Spinal cord (tissue), 10 donors: Measurements from ENCODE around the gene FLT1. TPM values are rescaled to one million over a fixed set of nuclear protein-coding genes. Genes with fewer than 3 reads are reported as not detected.
A peak's percentile ranks its signal among the peaks of the same experiment; 100 is the strongest.

Experiments
- DNase-seq, 6 donors: peaks; one replicate each; pipeline versions ENCODE4 v3.0.0 to v3.0.0-alpha.2; 2013 to 2015; ENCODE audit warnings: low spot score in 6 of 6, low read depth in 4 of 6
- H3K27ac ChIP-seq: one replicate; pipeline ENCODE4 v1.5.1; 2013; ENCODE audit warnings: low read depth, low read length, control low read depth
- H3K27me3 ChIP-seq: one replicate; pipeline ENCODE4 v1.6.1; 2013; ENCODE audit warnings: low read length; ENCODE audit not compliant: control insufficient read depth, insufficient read depth
- H3K36me3 ChIP-seq: one replicate; pipeline ENCODE4 v1.6.1; 2013; ENCODE audit warnings: low read length; ENCODE audit not compliant: control insufficient read depth, insufficient read depth
- H3K4me1 ChIP-seq: one replicate; pipeline ENCODE4 v1.6.1; 2013; ENCODE audit warnings: low read length; ENCODE audit not compliant: control insufficient read depth, insufficient read depth
- H3K4me3 ChIP-seq: one replicate; pipeline ENCODE4 v1.5.1; 2013; ENCODE audit warnings: low read depth, low read length, control low read depth
- H3K9me3 ChIP-seq: one replicate; pipeline ENCODE4 v1.6.1; 2013; ENCODE audit warnings: low read length; ENCODE audit not compliant: control insufficient read depth, insufficient read depth
- WGBS: methylation state at CpG from one replicate; pipeline ENCODE4 v1.1.5; 2013; ENCODE audit warnings: missing lambda C conversion rate; ENCODE audit not compliant: insufficient coverage; 5-methylcytosine and 5-hydroxymethylcytosine counted together
- polyA plus RNA-seq, 2 donors: library from polyadenylated mRNA; unstranded; fragments of 120-200 nt; gene quantifications; one replicate each; pipeline ENCODE4 v1.2.1, GENCODE V29; 2013; ENCODE audit not compliant: insufficient read length in 2 of 2
- total RNA-seq, 2 donors: library from RNA; depleted of rRNA in 1 of 2; stranded (reverse); fragments of 120-200 nt in 1 of 2; fragments of >200 nt in 1 of 2; gene quantifications; one replicate each; pipeline versions ENCODE4 v1.2.3 to v1.2.4, GENCODE V29; 2013 to 2014
- donor health status: healthy.

Gene FLT1
- total and polyA plus RNA-seq, 4 donors, result 14.6 to 29.3 (median 23.9) TPM

GRCh38 chr13:28440774-28441504, 54.0 kb downstream of the FLT1 start:
- no peak overlapping the region for H3K27ac ChIP-seq
- H3K4me3 ChIP-seq, result no peak overlapping the region
- 97% methylated on average over 4 of the region's 4 CpGs for WGBS
- H3K9me3 ChIP-seq, result no peaks in the 10 kb centered on the region
- H3K27me3 ChIP-seq, result no peaks in the 10 kb centered on the region
- DNase-seq, result no peak
- no peaks in the 10 kb centered on the region for H3K36me3 ChIP-seq
- no peaks in the 10 kb centered on the region for H3K4me1 ChIP-seq

DNA sequence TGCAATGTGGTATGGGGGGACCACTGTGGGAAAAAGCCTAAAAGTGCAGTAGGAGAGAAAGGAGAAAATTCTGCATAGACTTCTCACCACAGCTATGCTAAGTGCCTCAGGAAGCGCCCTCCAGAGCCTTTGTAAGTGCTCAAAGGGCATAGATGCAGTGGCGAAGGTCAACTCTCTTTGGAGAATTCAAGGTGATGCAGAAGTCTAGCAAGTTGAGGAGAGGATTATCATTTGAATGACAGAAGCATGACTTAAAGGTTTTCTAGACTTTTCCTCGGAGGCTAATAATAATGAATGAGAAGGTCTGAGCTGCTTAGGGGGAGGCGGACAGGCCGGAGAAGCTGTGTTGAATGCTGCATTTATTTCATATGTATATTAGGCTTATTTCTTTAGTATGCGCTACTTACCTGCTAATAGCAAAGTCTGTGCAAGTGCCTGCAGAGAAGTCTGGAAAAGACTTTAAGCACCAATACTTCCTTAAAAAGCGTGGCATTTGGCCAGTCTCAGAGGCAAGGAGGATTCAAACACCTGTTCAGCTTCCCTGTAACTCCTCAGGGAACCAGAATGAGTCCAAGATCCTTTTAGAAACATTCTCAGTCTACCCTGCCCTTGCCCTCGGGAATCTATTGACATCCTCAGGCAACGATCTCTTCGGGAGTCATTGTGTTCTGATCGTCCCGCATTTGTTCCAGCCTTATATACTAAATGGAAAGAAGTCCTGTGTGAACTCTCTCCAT, 56.2 kb downstream of the FLT1 start:
- Histone ChIP-seq H3K9me3 (no peaks in the 10 kb centered on the region), H3K27ac (no peak overlapping the region), H3K27me3 (no peaks in the 10 kb centered on the region), H3K4me3 (no peak overlapping the region), H3K4me1 (no peaks in the 10 kb centered on the region), H3K36me3 (no peaks in the 10 kb centered on the region)
- WGBS, result 63% methylated on average over 4 of the region's 12 CpGs
- DNase-seq, result no peak

- Histone ChIP-seq H3K36me3 (no peaks in the 10 kb centered on the region), H3K9me3 (no peaks in the 10 kb centered on the region), H3K4me3 (no peak overlapping the region), H3K4me1 (no peaks in the 10 kb centered on the region), H3K27me3 (no peaks in the 10 kb centered on the region), H3K27ac (no peak overlapping the region)
- WGBS, result no CpG with 5 or more reads among the region's 8 CpGs
- no peak for DNase-seq
These were observed 56.9 kb downstream of the FLT1 start for GRCh38 chr13:28438067-28438466.

DNA sequence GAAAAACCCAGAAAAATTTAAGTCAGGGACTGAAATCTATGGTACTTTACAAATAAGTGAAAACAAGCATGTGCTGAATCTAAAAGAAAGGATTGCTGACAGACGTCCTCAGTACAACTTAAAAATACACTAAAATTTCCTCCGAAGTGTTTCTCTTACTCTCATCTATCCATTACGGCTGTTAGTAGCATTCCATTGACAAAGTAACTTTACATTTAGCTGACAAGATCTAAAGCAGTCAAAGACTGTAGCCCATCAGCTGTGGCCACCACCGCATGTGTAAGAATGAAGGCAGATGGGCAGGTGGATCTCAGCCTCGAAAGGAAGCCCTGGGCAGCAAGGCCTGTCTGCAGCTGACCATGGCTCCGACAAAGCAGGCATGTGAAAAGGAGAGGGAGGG, 59.0 kb downstream of the FLT1 start:
- H3K27me3 ChIP-seq, result no peaks in the 10 kb centered on the region

GRCh38 chr13:28434926-28435325, 60.0 kb downstream of the FLT1 start:
- 14% methylated on average over 2 of the region's 4 CpGs for WGBS
- no peaks in the 10 kb centered on the region for H3K4me1 ChIP-seq
- no peak overlapping the region for H3K27ac ChIP-seq
- no peaks in the 10 kb centered on the region for H3K27me3 ChIP-seq
- H3K9me3 ChIP-seq, result no peaks in the 10 kb centered on the region
- H3K4me3 ChIP-seq, result no peak overlapping the region
- no peak for DNase-seq
- no peaks in the 10 kb centered on the region for H3K36me3 ChIP-seq

More for the DNA sequence above, 59.0 kb downstream of the FLT1 start:
- Histone ChIP-seq H3K9me3 (no peaks in the 10 kb centered on the region), H3K27ac (no peak overlapping the region), H3K4me1 (no peaks in the 10 kb centered on the region), H3K36me3 (no peaks in the 10 kb centered on the region), H3K4me3 (no peak overlapping the region)
- no peak for DNase-seq
- WGBS, result 71% methylated on average over 3 of the region's 6 CpGs

DNA sequence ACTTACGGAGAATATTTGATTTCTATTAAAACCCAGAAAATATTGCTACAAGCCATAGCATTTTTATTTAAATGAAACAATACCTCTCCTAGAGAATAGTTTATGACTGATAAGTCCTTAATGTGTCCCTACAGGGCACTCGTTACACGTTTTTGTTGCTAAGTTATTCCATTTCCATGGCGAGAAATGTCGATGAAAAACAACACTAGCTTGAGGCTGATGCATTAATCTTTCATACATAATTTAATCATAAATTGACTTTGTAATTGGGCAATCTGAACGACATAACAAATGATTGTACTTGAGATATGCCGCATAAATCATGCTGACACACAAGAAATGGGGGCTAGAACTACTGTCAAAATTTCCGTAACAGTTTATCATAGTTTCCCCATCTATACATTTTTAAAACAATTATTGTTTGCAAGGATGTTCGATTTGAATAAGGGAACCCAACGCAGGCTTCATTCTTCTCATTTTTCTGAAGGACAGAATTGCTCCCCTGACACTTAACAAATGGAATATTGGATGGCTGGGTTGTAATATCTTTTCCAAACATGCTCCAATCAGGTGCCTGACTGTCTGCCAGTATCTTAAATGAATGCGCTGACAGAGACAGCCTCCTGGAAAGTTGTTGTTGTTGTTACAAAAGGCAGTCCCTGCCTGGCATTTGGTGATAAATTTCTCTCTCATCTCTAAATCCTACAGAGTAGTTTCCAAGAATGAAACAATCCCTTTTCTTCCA, 61.9 kb downstream of the FLT1 start:
- Histone ChIP-seq H3K36me3 (no peaks in the 10 kb centered on the region), H3K9me3 (no peaks in the 10 kb centered on the region), H3K27me3 (no peaks in the 10 kb centered on the region), H3K4me1 (no peaks in the 10 kb centered on the region), H3K4me3 (no peak overlapping the region), H3K27ac (no peak overlapping the region)
- WGBS, result no CpG with 5 or more reads among the region's 11 CpGs
- peak in 2 of 6 donors; percentile 24 to 83 for DNase-seq

DNA sequence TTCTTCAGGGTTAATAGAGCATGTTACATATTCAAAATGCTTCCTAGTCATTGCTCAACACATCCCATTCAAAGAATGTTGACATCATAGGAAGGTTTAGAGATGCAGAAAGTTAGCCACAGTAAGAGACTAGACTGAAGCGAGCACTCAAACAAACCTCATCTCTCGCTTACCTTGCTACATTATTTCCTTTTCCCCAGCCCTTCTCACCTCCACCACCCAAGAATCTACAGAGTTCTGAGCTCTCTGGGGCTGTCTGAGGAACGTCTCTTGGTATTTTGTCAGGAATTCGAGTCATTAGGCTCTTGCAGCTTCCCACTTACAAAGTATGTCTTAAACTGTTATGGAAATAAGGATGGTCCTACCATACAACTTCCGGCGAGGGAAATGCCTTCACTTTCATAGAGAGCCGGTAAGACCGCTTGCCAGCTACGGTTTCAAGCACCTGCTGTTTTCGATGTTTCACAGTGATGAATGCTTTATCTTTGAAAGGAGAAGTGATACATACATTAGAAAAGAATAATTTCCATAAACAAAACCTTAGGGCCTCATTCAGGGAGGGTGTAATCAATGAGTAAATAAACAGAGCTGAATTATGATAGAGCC, 65.1 kb downstream of the FLT1 start:
- H3K9me3 ChIP-seq, result no peaks in the 10 kb centered on the region
- no peak for DNase-seq
- WGBS, result 89% methylated on average over 3 of the region's 10 CpGs

DNA sequence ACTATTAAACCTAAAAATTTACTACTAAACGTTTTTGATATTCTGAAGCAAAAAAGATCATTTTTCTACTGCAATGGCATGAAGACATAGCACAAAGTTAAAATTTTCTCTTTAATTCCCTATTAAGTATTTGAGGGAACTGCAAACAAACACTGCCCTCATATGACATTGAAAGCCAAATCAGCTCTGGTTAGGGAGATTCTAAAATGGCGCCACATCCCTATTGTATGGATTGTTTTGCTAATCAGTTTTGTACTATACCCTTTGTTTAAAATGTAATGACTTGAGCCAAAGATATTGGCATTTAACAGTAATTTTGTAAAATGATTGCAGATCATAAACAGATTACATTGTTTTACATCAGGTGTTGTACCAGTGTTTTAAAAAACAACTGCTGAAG, 65.8 kb downstream of the FLT1 start:
- Histone ChIP-seq H3K4me1 (no peaks in the 10 kb centered on the region), H3K27me3 (no peaks in the 10 kb centered on the region), H3K36me3 (no peaks in the 10 kb centered on the region), H3K27ac (no peak overlapping the region), H3K9me3 (no peaks in the 10 kb centered on the region), H3K4me3 (no peak overlapping the region)
- no peak for DNase-seq
- WGBS, result no CpG with 5 or more reads among the region's 2 CpGs

More for the DNA sequence above, 65.1 kb downstream of the FLT1 start:
- no peaks in the 10 kb centered on the region for H3K27me3 ChIP-seq
- no peak overlapping the region for H3K27ac ChIP-seq
- no peaks in the 10 kb centered on the region for H3K36me3 ChIP-seq
- H3K4me1 ChIP-seq, result no peaks in the 10 kb centered on the region
- H3K4me3 ChIP-seq, result no peak overlapping the region

GRCh38 chr13:28426381-28426780, 68.5 kb downstream of the FLT1 start:
- H3K27ac ChIP-seq, result no peak overlapping the region
- WGBS, result 94% methylated on average over 4 of the region's 4 CpGs
- H3K9me3 ChIP-seq, result no peaks in the 10 kb centered on the region
- no peaks in the 10 kb centered on the region for H3K27me3 ChIP-seq
- DNase-seq, result no peak
- no peak overlapping the region for H3K4me3 ChIP-seq
- H3K36me3 ChIP-seq, result no peaks in the 10 kb centered on the region
- no peaks in the 10 kb centered on the region for H3K4me1 ChIP-seq
